SK-N-SH treated with all-trans-retinoic acid at 6 μM for 48 hours (cell line): ENCODE measurements around the gene ARHGAP28.

ENCODE experiments used
- ARNTL ChIP-seq: fragments of 450-650 bp; formaldehyde crosslinking; IDR thresholded peaks from 2 replicates; pipeline ENCODE4 v1.5.0; 2020; ENCODE audit warnings: low read depth, mild to moderate bottlenecking, moderate library complexity, borderline replicate concordance
- RARB ChIP-seq: fragments of 250-450 bp; sonication (Bioruptor Pico); IDR thresholded peaks from 2 replicates; pipeline ENCODE4 v1.8.0; 2021; ENCODE audit warnings: mild to moderate bottlenecking, moderate library complexity
- TF ChIP-seq, protein P1 (sequence below): fragments of 250-450 bp; sonication (Bioruptor Pico); IDR thresholded peaks from 2 replicates; pipeline ENCODE4 v1.8.0; 2020; ENCODE audit warnings: mild to moderate bottlenecking, moderate library complexity, borderline replicate concordance

DNA sequence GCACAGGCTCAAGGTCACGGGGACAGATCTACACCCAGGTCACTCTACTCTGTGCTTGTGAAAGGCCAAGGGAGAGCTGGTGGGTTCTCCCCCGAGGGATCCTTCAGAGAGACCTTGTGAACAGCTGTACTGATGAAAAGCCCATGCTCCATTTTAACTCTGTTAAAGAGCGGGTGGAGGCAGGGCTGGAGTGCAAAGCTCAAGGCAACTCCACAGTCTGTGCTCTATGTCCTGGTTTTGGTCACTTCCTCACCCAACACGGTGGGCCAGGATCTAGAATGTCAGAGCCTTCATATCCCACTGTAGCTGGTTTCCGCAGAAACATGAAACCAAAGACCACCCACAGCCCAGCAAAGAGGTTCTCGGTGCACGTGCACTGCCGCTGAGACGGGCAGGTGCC lies 210.9 kb downstream of the ARHGAP28 start:
- no peak for TF ChIP-seq ARNTL (CRISPR knock-in tag)
- TF ChIP-seq, protein P1, sequence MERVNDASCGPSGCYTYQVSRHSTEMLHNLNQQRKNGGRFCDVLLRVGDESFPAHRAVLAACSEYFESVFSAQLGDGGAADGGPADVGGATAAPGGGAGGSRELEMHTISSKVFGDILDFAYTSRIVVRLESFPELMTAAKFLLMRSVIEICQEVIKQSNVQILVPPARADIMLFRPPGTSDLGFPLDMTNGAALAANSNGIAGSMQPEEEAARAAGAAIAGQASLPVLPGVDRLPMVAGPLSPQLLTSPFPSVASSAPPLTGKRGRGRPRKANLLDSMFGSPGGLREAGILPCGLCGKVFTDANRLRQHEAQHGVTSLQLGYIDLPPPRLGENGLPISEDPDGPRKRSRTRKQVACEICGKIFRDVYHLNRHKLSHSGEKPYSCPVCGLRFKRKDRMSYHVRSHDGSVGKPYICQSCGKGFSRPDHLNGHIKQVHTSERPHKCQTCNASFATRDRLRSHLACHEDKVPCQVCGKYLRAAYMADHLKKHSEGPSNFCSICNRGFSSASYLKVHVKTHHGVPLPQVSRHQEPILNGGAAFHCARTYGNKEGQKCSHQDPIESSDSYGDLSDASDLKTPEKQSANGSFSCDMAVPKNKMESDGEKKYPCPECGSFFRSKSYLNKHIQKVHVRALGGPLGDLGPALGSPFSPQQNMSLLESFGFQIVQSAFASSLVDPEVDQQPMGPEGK (CRISPR knock-in tag), result no peak
- TF ChIP-seq RARB (CRISPR knock-in tag), result no peak
